GM23338 (cell line): ENCODE data around the gene ELOVL6. TPM values are rescaled to one million over a fixed set of nuclear protein-coding genes. Genes with fewer than 3 reads are reported as not detected.

Experiments used
- ATAC-seq: fragments of 200-7000 bp; cut with Tn5 transposase; 3 replicates; pipeline ENCODE4 v1.9.1; 2020
- DNase-seq: peaks from one replicate; pipeline ENCODE4 v3.0.0-alpha.2; 2015; ENCODE audit warnings: low spot score
- H2AFZ ChIP-seq: fragments of 200-600 bp; sonication (generic); 2 replicates; pipeline ENCODE4 v1.8.0; 2016; ENCODE audit warnings: antibody characterized with exemption, mild to moderate bottlenecking, moderate library complexity
- H3F3A ChIP-seq: fragments of 200-600 bp; sonication (generic); replicated peaks from 2 replicates; pipeline ENCODE4 v1.8.0; 2017; ENCODE audit warnings: antibody characterized with exemption, mixed run types, low read depth
- H3K27ac ChIP-seq: fragments of 200-600 bp; sonication (generic); 2 replicates; pipeline ENCODE4 v1.6.1; 2016; ENCODE audit warnings: low read depth
- H3K27me3 ChIP-seq: fragments of 200-600 bp; sonication (generic); 2 replicates; pipeline ENCODE4 v1.8.0; 2016; ENCODE audit warnings: mild to moderate bottlenecking, mixed run types, moderate library complexity; ENCODE audit not compliant: insufficient read depth
- H3K36me3 ChIP-seq: fragments of 200-600 bp; sonication (generic); 2 replicates; pipeline ENCODE4 v1.8.0; 2016; ENCODE audit warnings: mild to moderate bottlenecking; ENCODE audit not compliant: insufficient read depth
- H3K4me1 ChIP-seq: fragments of 200-600 bp; sonication (generic); 2 replicates; pipeline ENCODE4 v1.8.0; 2016; ENCODE audit warnings: mild to moderate bottlenecking, moderate library complexity; ENCODE audit not compliant: insufficient read depth
- H3K4me2 ChIP-seq: fragments of 200-600 bp; sonication (generic); 2 replicates; pipeline ENCODE4 v1.7.1; 2017; ENCODE audit warnings: mixed run types
- H3K4me3 ChIP-seq: fragments of 200-600 bp; sonication (generic); 2 replicates; pipeline ENCODE4 v1.6.1; 2016; ENCODE audit warnings: mixed run types
- H3K79me2 ChIP-seq: fragments of 200-600 bp; sonication (generic); replicated peaks from 2 replicates; pipeline ENCODE4 v1.8.0; 2017; ENCODE audit warnings: mild to moderate bottlenecking; ENCODE audit not compliant: insufficient read depth
- H3K9me2 ChIP-seq: fragments of 200-600 bp; sonication (generic); 2 replicates; pipeline ENCODE4 v1.8.0; 2017; ENCODE audit not compliant: insufficient read depth
- H4K20me1 ChIP-seq: fragments of 200-600 bp; sonication (generic); replicated peaks from 2 replicates; pipeline ENCODE4 v1.8.0; 2017; ENCODE audit warnings: mild to moderate bottlenecking; ENCODE audit not compliant: insufficient read depth
- H3K27ac Mint-ChIP-seq: 2 replicates; pipeline ENCODE4 v1.8.0; 2020; ENCODE audit warnings: inconsistent platforms, mild to moderate bottlenecking, moderate library complexity, mixed read lengths
- H3K27me3 Mint-ChIP-seq: 3 replicates; pipeline ENCODE4 v1.8.0; 2022; ENCODE audit warnings: low read depth, mild to moderate bottlenecking, moderate library complexity, mixed read lengths, inconsistent platforms; ENCODE audit not compliant: insufficient read depth, poor library complexity
- H3K36me3 Mint-ChIP-seq: 3 replicates; pipeline ENCODE4 v1.8.0; 2021; ENCODE audit warnings: low read depth, mild to moderate bottlenecking, inconsistent platforms, moderate library complexity, mixed read lengths
- H3K4me1 Mint-ChIP-seq: 3 replicates; pipeline ENCODE4 v1.8.0; 2020; ENCODE audit warnings: mild to moderate bottlenecking, inconsistent platforms, mixed read lengths
- H3K4me3 Mint-ChIP-seq: 3 replicates; pipeline ENCODE4 v1.8.0; 2021; ENCODE audit warnings: moderate library complexity, mild to moderate bottlenecking, inconsistent platforms, mixed read lengths
- H3K9me3 Mint-ChIP-seq: 3 replicates; pipeline ENCODE4 v1.8.0; 2020; ENCODE audit warnings: moderate library complexity, mild to moderate bottlenecking, inconsistent platforms, mixed read lengths
- CREB1 ChIP-seq: fragments of 250-450 bp; sonication (Bioruptor Pico); IDR thresholded peaks from 2 replicates; pipeline ENCODE4 v1.5.0; 2020; ENCODE audit warnings: low read depth, mild to moderate bottlenecking, moderate library complexity
- EZH2 ChIP-seq: fragments of 200-600 bp; sonication (generic); IDR thresholded peaks from one replicate; pipeline ENCODE4 v1.8.0; 2017; ENCODE audit warnings: antibody characterized with exemption, mild to moderate bottlenecking, low read depth; ENCODE audit not compliant: unreplicated experiment
- EZH2phosphoT487 ChIP-seq: fragments of 200-600 bp; sonication (generic); IDR thresholded peaks from one replicate; pipeline ENCODE4 v1.8.1; 2018; ENCODE audit warnings: antibody characterized with exemption; ENCODE audit not compliant: unreplicated experiment
- JUNB ChIP-seq: IDR thresholded peaks from one replicate; pipeline ENCODE4 v1.6.1; 2016; ENCODE audit warnings: antibody characterized with exemption; ENCODE audit not compliant: unreplicated experiment
- POLR2AphosphoS5 ChIP-seq: IDR thresholded peaks from 2 replicates; pipeline ENCODE4 v1.6.1; 2016; ENCODE audit warnings: antibody characterized with exemption, low read depth
- STAT1 ChIP-seq: IDR thresholded peaks from one replicate; pipeline ENCODE4 v1.6.1; 2016; ENCODE audit warnings: antibody characterized with exemption; ENCODE audit not compliant: unreplicated experiment
- ZNF114 ChIP-seq: fragments of 250-450 bp; sonication (Bioruptor Pico); IDR thresholded peaks from 2 replicates; pipeline ENCODE4 v1.5.0; 2020; ENCODE audit warnings: mild to moderate bottlenecking, moderate library complexity
- ZNF331 ChIP-seq: fragments of 250-450 bp; sonication (Bioruptor Pico); IDR thresholded peaks from 2 replicates; pipeline ENCODE4 v1.5.0; 2020; ENCODE audit warnings: low read depth, mild to moderate bottlenecking, moderate library complexity
- polyA plus RNA-seq: library from polyadenylated mRNA; unstranded; fragments of >200 nt; fragmentation: Nextera tagmentation; extraction: Ambion mirVana; gene quantifications from 2 replicates; pipeline ENCODE4 v1.2.1, GENCODE V29; 2016
- total RNA-seq: library from RNA; depleted of rRNA; stranded (reverse); fragments of >200 nt; shearing (Covaris generic); gene quantifications from 2 replicates; pipeline ENCODE4 v1.2.3, GENCODE V29; 2014
- TF ChIP-seq, protein P1 (sequence below): fragments of 250-450 bp; sonication (Bioruptor Pico); IDR thresholded peaks from 2 replicates; pipeline ENCODE4 v1.5.0; 2020; ENCODE audit warnings: mild to moderate bottlenecking, moderate library complexity
- TF ChIP-seq, protein P2 (sequence below), 2 experiments: fragments of 200-600 bp in 1 of 2; sonication (generic) in 1 of 2; conservative IDR thresholded peaks; 2 replicates each; pipeline versions ENCODE4 v1.5.1 to v1.6.1; 2016 to 2017; ENCODE audit warnings: antibody characterized with exemption in 2 of 2, low read depth in 2 of 2, mild to moderate bottlenecking in 2 of 2, moderate library complexity in 1 of 2
- TF ChIP-seq, protein P3 (sequence below): IDR thresholded peaks from 2 replicates; pipeline ENCODE4 v1.6.1; 2016; ENCODE audit warnings: antibody characterized with exemption

The ELOVL6 gene
- total and polyA plus RNA-seq, 2 experiments from 2014 or later, result 82.7 to 89.5 TPM

DNA sequence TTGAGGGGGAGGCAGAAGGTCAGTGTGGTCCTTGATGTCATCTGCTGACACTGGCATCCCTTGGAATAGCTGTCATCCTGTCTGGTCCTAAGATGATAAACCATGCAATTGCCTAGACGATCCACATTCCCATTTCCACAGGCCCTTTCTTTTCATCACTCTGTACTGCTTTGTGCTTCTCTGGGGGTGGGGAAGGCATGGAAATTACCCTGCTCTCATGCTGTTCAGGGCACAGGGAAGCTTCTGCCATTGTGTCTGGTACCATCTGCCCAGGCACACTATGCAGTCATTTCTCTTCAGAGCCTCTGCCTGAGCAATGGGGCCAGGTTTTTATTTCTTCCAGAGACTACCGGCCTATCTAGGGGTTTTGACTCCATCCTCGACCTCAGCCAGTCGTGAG lies 49.7 kb upstream of the ELOVL6 start (continued):
- TF ChIP-seq, protein P1, sequence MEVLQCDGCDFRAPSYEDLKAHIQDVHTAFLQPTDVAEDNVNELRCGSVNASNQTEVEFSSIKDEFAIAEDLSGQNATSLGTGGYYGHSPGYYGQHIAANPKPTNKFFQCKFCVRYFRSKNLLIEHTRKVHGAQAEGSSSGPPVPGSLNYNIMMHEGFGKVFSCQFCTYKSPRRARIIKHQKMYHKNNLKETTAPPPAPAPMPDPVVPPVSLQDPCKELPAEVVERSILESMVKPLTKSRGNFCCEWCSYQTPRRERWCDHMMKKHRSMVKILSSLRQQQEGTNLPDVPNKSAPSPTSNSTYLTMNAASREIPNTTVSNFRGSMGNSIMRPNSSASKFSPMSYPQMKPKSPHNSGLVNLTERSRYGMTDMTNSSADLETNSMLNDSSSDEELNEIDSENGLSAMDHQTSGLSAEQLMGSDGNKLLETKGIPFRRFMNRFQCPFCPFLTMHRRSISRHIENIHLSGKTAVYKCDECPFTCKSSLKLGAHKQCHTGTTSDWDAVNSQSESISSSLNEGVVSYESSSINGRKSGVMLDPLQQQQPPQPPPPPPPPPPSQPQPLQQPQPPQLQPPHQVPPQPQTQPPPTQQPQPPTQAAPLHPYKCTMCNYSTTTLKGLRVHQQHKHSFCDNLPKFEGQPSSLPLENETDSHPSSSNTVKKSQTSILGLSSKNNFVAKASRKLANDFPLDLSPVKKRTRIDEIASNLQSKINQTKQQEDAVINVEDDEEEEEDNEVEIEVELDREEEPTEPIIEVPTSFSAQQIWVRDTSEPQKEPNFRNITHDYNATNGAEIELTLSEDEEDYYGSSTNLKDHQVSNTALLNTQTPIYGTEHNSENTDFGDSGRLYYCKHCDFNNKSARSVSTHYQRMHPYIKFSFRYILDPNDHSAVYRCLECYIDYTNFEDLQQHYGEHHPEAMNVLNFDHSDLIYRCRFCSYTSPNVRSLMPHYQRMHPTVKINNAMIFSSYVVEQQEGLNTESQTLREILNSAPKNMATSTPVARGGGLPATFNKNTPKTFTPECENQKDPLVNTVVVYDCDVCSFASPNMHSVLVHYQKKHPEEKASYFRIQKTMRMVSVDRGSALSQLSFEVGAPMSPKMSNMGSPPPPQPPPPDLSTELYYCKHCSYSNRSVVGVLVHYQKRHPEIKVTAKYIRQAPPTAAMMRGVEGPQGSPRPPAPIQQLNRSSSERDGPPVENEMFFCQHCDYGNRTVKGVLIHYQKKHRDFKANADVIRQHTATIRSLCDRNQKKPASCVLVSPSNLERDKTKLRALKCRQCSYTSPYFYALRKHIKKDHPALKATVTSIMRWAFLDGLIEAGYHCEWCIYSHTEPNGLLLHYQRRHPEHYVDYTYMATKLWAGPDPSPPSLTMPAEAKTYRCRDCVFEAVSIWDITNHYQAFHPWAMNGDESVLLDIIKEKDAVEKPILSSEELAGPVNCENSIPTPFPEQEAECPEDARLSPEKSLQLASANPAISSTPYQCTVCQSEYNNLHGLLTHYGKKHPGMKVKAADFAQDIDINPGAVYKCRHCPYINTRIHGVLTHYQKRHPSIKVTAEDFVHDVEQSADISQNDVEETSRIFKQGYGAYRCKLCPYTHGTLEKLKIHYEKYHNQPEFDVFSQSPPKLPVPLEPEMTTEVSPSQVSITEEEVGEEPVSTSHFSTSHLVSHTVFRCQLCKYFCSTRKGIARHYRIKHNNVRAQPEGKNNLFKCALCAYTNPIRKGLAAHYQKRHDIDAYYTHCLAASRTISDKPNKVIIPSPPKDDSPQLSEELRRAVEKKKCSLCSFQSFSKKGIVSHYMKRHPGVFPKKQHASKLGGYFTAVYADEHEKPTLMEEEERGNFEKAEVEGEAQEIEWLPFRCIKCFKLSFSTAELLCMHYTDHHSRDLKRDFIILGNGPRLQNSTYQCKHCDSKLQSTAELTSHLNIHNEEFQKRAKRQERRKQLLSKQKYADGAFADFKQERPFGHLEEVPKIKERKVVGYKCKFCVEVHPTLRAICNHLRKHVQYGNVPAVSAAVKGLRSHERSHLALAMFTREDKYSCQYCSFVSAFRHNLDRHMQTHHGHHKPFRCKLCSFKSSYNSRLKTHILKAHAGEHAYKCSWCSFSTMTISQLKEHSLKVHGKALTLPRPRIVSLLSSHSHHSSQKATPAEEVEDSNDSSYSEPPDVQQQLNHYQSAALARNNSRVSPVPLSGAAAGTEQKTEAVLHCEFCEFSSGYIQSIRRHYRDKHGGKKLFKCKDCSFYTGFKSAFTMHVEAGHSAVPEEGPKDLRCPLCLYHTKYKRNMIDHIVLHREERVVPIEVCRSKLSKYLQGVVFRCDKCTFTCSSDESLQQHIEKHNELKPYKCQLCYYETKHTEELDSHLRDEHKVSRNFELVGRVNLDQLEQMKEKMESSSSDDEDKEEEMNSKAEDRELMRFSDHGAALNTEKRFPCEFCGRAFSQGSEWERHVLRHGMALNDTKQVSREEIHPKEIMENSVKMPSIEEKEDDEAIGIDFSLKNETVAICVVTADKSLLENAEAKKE (CRISPR knock-in tag), result no peak
- TF ChIP-seq EZH2 (no peak), STAT1 (no peak)

DNA sequence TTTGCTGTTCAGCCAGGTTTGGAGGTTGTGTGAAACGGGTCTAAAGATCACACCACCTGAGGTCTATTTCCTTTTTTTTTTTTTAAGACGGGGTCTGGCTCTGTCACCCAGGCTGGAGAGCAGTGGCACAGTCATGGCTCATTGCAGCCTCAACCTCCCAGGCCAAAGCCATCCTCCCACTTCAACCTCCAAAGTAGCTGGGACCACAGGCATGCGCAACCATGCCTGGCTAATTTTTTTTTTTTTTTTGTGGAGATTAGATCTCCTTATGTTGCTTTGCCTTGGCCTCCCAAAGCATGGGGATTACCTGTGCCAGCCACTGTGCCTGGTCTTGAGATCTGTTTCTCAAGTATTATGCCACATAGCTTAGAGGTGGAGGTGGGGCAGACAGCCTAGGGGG lies 49.2 kb upstream of the ELOVL6 start:
- Histone ChIP-seq H3K79me2 (no peaks in the 10 kb centered on the region), H3K4me1 (peaks cover 6% of the 10 kb centered on the region; the same call in 1 of the 2 replicates), H3K36me3 (no peaks in the 10 kb centered on the region), H3K27me3 (no peaks in the 10 kb centered on the region), H3F3A (no peaks in the 10 kb centered on the region), H3K9me2 (no peaks in the 10 kb centered on the region), H2AFZ (0 out of 2 replicates have a peak overlapping the region, but pooled peaks have one; percentile 12), H4K20me1 (no peaks in the 10 kb centered on the region), H3K27ac (no peak overlapping the region), H3K4me2 (no peak overlapping the region), H3K4me3 (no peak overlapping the region)
- ATAC-seq, result no peak
- H3K4me1 Mint-ChIP-seq, result peaks cover 7% of the 10 kb centered on the region
- no peak for DNase-seq
- H3K27ac Mint-ChIP-seq, result no peak overlapping the region
- H3K9me3 Mint-ChIP-seq, result no peaks in the 10 kb centered on the region
- H3K4me3 Mint-ChIP-seq, result no peak overlapping the region
- peaks cover 5% of the 10 kb centered on the region for H3K27me3 Mint-ChIP-seq
- no peaks in the 10 kb centered on the region for H3K36me3 Mint-ChIP-seq
- TF ChIP-seq EZH2, result no peak

DNA sequence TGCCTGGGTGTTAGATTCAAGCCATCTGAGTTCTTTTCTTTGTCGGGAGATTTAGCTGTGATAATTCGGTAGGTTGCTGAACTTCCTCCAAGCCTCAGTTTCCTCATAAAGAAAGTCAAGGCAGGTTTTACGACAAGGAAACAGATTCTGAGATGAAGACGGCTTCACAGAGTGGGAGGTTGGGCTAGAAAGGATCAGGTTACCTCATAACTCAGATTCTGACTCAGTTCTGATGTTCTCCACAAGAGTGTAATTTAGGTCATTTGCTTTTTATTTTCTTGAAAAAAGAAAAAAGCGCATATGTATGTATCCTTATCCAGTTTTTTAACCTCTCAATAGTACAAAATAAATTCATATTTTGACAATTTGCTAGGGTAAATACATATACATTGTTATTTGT lies 47.2 kb upstream of the ELOVL6 start:
- H2AFZ ChIP-seq, result no peak overlapping the region
- H3F3A ChIP-seq, result no peaks in the 10 kb centered on the region
- H3K9me2 ChIP-seq, result no peaks in the 10 kb centered on the region
- no peak overlapping the region for H3K4me3 Mint-ChIP-seq
- H3K36me3 Mint-ChIP-seq, result no peaks in the 10 kb centered on the region
- no peak for DNase-seq
- 0 out of 2 replicates have a peak overlapping the region, but pooled peaks have one; percentile 6 for H3K4me2 ChIP-seq
- H4K20me1 ChIP-seq, result no peaks in the 10 kb centered on the region
- no peaks in the 10 kb centered on the region for H3K9me3 Mint-ChIP-seq
- H3K4me1 Mint-ChIP-seq, result peaks cover 7% of the 10 kb centered on the region
- no peaks in the 10 kb centered on the region for H3K36me3 ChIP-seq
- H3K4me1 ChIP-seq, result peaks cover 6% of the 10 kb centered on the region; the same call in 1 of the 2 replicates
- no peaks in the 10 kb centered on the region for H3K79me2 ChIP-seq
- no peaks in the 10 kb centered on the region for H3K27me3 ChIP-seq
- H3K4me3 ChIP-seq, result no peak overlapping the region
- peaks cover 5% of the 10 kb centered on the region for H3K27me3 Mint-ChIP-seq
- no peak for ATAC-seq
- H3K27ac ChIP-seq, result no peak overlapping the region
- H3K27ac Mint-ChIP-seq, result no peak overlapping the region
- no peak for TF ChIP-seq JUNB
- TF ChIP-seq, protein P2, sequence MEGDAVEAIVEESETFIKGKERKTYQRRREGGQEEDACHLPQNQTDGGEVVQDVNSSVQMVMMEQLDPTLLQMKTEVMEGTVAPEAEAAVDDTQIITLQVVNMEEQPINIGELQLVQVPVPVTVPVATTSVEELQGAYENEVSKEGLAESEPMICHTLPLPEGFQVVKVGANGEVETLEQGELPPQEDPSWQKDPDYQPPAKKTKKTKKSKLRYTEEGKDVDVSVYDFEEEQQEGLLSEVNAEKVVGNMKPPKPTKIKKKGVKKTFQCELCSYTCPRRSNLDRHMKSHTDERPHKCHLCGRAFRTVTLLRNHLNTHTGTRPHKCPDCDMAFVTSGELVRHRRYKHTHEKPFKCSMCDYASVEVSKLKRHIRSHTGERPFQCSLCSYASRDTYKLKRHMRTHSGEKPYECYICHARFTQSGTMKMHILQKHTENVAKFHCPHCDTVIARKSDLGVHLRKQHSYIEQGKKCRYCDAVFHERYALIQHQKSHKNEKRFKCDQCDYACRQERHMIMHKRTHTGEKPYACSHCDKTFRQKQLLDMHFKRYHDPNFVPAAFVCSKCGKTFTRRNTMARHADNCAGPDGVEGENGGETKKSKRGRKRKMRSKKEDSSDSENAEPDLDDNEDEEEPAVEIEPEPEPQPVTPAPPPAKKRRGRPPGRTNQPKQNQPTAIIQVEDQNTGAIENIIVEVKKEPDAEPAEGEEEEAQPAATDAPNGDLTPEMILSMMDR (conservative IDR thresholded peaks at IDR 0.05; ENCODE audit: low read depth in 2 of 2), result no peak
- TF ChIP-seq ZNF331, result no peak
- TF ChIP-seq, protein P3, sequence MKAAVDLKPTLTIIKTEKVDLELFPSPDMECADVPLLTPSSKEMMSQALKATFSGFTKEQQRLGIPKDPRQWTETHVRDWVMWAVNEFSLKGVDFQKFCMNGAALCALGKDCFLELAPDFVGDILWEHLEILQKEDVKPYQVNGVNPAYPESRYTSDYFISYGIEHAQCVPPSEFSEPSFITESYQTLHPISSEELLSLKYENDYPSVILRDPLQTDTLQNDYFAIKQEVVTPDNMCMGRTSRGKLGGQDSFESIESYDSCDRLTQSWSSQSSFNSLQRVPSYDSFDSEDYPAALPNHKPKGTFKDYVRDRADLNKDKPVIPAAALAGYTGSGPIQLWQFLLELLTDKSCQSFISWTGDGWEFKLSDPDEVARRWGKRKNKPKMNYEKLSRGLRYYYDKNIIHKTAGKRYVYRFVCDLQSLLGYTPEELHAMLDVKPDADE, result no peak
- TF ChIP-seq ZNF114 (CRISPR knock-in tag), result no peak
- TF ChIP-seq EZH2phosphoT487, result no peak
- TF ChIP-seq STAT1, result no peak
- no peak for TF ChIP-seq POLR2AphosphoS5
- no peak for TF ChIP-seq CREB1 (CRISPR knock-in tag)
- no peak for TF ChIP-seq EZH2
